GM23338 (cell line): ENCODE data around the gene URI1. TPM values are rescaled to one million over a fixed set of nuclear protein-coding genes. Genes with fewer than 3 reads are reported as not detected.

Source experiments
- ATAC-seq: fragments of 200-7000 bp; cut with Tn5 transposase; 3 replicates; pipeline ENCODE4 v1.9.1; 2020
- DNase-seq: peaks from one replicate; pipeline ENCODE4 v3.0.0-alpha.2; 2015; ENCODE audit warnings: low spot score
- H2AFZ ChIP-seq: fragments of 200-600 bp; sonication (generic); 2 replicates; pipeline ENCODE4 v1.8.0; 2016; ENCODE audit warnings: antibody characterized with exemption, mild to moderate bottlenecking, moderate library complexity
- H3F3A ChIP-seq: fragments of 200-600 bp; sonication (generic); replicated peaks from 2 replicates; pipeline ENCODE4 v1.8.0; 2017; ENCODE audit warnings: antibody characterized with exemption, mixed run types, low read depth
- H3K27ac ChIP-seq: fragments of 200-600 bp; sonication (generic); 2 replicates; pipeline ENCODE4 v1.6.1; 2016; ENCODE audit warnings: low read depth
- H3K27me3 ChIP-seq: fragments of 200-600 bp; sonication (generic); 2 replicates; pipeline ENCODE4 v1.8.0; 2016; ENCODE audit warnings: mild to moderate bottlenecking, mixed run types, moderate library complexity; ENCODE audit not compliant: insufficient read depth
- H3K36me3 ChIP-seq: fragments of 200-600 bp; sonication (generic); 2 replicates; pipeline ENCODE4 v1.8.0; 2016; ENCODE audit warnings: mild to moderate bottlenecking; ENCODE audit not compliant: insufficient read depth
- H3K4me1 ChIP-seq: fragments of 200-600 bp; sonication (generic); 2 replicates; pipeline ENCODE4 v1.8.0; 2016; ENCODE audit warnings: mild to moderate bottlenecking, moderate library complexity; ENCODE audit not compliant: insufficient read depth
- H3K4me2 ChIP-seq: fragments of 200-600 bp; sonication (generic); 2 replicates; pipeline ENCODE4 v1.7.1; 2017; ENCODE audit warnings: mixed run types
- H3K4me3 ChIP-seq: fragments of 200-600 bp; sonication (generic); 2 replicates; pipeline ENCODE4 v1.6.1; 2016; ENCODE audit warnings: mixed run types
- H3K79me2 ChIP-seq: fragments of 200-600 bp; sonication (generic); replicated peaks from 2 replicates; pipeline ENCODE4 v1.8.0; 2017; ENCODE audit warnings: mild to moderate bottlenecking; ENCODE audit not compliant: insufficient read depth
- H3K9me2 ChIP-seq: fragments of 200-600 bp; sonication (generic); 2 replicates; pipeline ENCODE4 v1.8.0; 2017; ENCODE audit not compliant: insufficient read depth
- H4K20me1 ChIP-seq: fragments of 200-600 bp; sonication (generic); replicated peaks from 2 replicates; pipeline ENCODE4 v1.8.0; 2017; ENCODE audit warnings: mild to moderate bottlenecking; ENCODE audit not compliant: insufficient read depth
- H3K27ac Mint-ChIP-seq: 2 replicates; pipeline ENCODE4 v1.8.0; 2020; ENCODE audit warnings: inconsistent platforms, mild to moderate bottlenecking, moderate library complexity, mixed read lengths
- H3K27me3 Mint-ChIP-seq: 3 replicates; pipeline ENCODE4 v1.8.0; 2022; ENCODE audit warnings: low read depth, mild to moderate bottlenecking, moderate library complexity, mixed read lengths, inconsistent platforms; ENCODE audit not compliant: insufficient read depth, poor library complexity
- H3K36me3 Mint-ChIP-seq: 3 replicates; pipeline ENCODE4 v1.8.0; 2021; ENCODE audit warnings: low read depth, mild to moderate bottlenecking, inconsistent platforms, moderate library complexity, mixed read lengths
- H3K4me1 Mint-ChIP-seq: 3 replicates; pipeline ENCODE4 v1.8.0; 2020; ENCODE audit warnings: mild to moderate bottlenecking, inconsistent platforms, mixed read lengths
- H3K4me3 Mint-ChIP-seq: 3 replicates; pipeline ENCODE4 v1.8.0; 2021; ENCODE audit warnings: moderate library complexity, mild to moderate bottlenecking, inconsistent platforms, mixed read lengths
- H3K9me3 Mint-ChIP-seq: 3 replicates; pipeline ENCODE4 v1.8.0; 2020; ENCODE audit warnings: moderate library complexity, mild to moderate bottlenecking, inconsistent platforms, mixed read lengths
- CREB1 ChIP-seq: fragments of 250-450 bp; sonication (Bioruptor Pico); IDR thresholded peaks from 2 replicates; pipeline ENCODE4 v1.5.0; 2020; ENCODE audit warnings: low read depth, mild to moderate bottlenecking, moderate library complexity
- CTCF ChIP-seq, 2 experiments: fragments of 200-600 bp in 1 of 2; sonication (generic) in 1 of 2; conservative IDR thresholded peaks; 2 replicates each; pipeline versions ENCODE4 v1.5.1 to v1.6.1; 2016 to 2017; ENCODE audit warnings: antibody characterized with exemption in 2 of 2, low read depth in 2 of 2, mild to moderate bottlenecking in 2 of 2, moderate library complexity in 1 of 2
- EZH2 ChIP-seq: fragments of 200-600 bp; sonication (generic); IDR thresholded peaks from one replicate; pipeline ENCODE4 v1.8.0; 2017; ENCODE audit warnings: antibody characterized with exemption, mild to moderate bottlenecking, low read depth; ENCODE audit not compliant: unreplicated experiment
- EZH2phosphoT487 ChIP-seq: fragments of 200-600 bp; sonication (generic); IDR thresholded peaks from one replicate; pipeline ENCODE4 v1.8.1; 2018; ENCODE audit warnings: antibody characterized with exemption; ENCODE audit not compliant: unreplicated experiment
- JUNB ChIP-seq: IDR thresholded peaks from one replicate; pipeline ENCODE4 v1.6.1; 2016; ENCODE audit warnings: antibody characterized with exemption; ENCODE audit not compliant: unreplicated experiment
- NANOG ChIP-seq: IDR thresholded peaks from 2 replicates; pipeline ENCODE4 v1.6.1; 2016; ENCODE audit warnings: antibody characterized with exemption, borderline replicate concordance
- POLR2AphosphoS5 ChIP-seq: IDR thresholded peaks from 2 replicates; pipeline ENCODE4 v1.6.1; 2016; ENCODE audit warnings: antibody characterized with exemption, low read depth
- REST ChIP-seq: IDR thresholded peaks from one replicate; pipeline ENCODE4 v1.6.1; 2018; ENCODE audit warnings: antibody characterized with exemption; ENCODE audit not compliant: unreplicated experiment
- STAT1 ChIP-seq: IDR thresholded peaks from one replicate; pipeline ENCODE4 v1.6.1; 2016; ENCODE audit warnings: antibody characterized with exemption; ENCODE audit not compliant: unreplicated experiment
- ZNF331 ChIP-seq: fragments of 250-450 bp; sonication (Bioruptor Pico); IDR thresholded peaks from 2 replicates; pipeline ENCODE4 v1.5.0; 2020; ENCODE audit warnings: low read depth, mild to moderate bottlenecking, moderate library complexity
- ZNF462 ChIP-seq: fragments of 250-450 bp; sonication (Bioruptor Pico); IDR thresholded peaks from 2 replicates; pipeline ENCODE4 v1.5.0; 2020; ENCODE audit warnings: mild to moderate bottlenecking, moderate library complexity
- polyA plus RNA-seq: library from polyadenylated mRNA; unstranded; fragments of >200 nt; fragmentation: Nextera tagmentation; extraction: Ambion mirVana; gene quantifications from 2 replicates; pipeline ENCODE4 v1.2.1, GENCODE V29; 2016
- total RNA-seq: library from RNA; depleted of rRNA; stranded (reverse); fragments of >200 nt; shearing (Covaris generic); gene quantifications from 2 replicates; pipeline ENCODE4 v1.2.3, GENCODE V29; 2014

The URI1 gene
- total and polyA plus RNA-seq, 2 experiments from 2014 or later, result 27.6 to 68.4 TPM

GRCh38 chr19:29926801-29927200 is 15.2 kb upstream of the URI1 start:
- H3K27ac Mint-ChIP-seq, result no peak overlapping the region
- Histone ChIP-seq H3K4me3 (no peak overlapping the region), H3K27ac (no peak overlapping the region), H3K4me2 (no peak overlapping the region), H3K36me3 (no peaks in the 10 kb centered on the region), H4K20me1 (no peaks in the 10 kb centered on the region), H3K4me1 (peaks cover 9% of the 10 kb centered on the region; the same call in 1 of the 2 replicates), H3K9me2 (no peaks in the 10 kb centered on the region), H2AFZ (no peak overlapping the region), H3K27me3 (no peaks in the 10 kb centered on the region), H3K79me2 (no peaks in the 10 kb centered on the region), H3F3A (no peaks in the 10 kb centered on the region)
- no peak for DNase-seq
- H3K4me1 Mint-ChIP-seq, result peaks cover 11% of the 10 kb centered on the region; the same call in 2 of the 3 replicates
- H3K36me3 Mint-ChIP-seq, result no peaks in the 10 kb centered on the region
- TF ChIP-seq STAT1, result no peak
- no peak for TF ChIP-seq POLR2AphosphoS5
- no peak for TF ChIP-seq REST
- no peak for TF ChIP-seq JUNB
- no peak for TF ChIP-seq EZH2phosphoT487
- TF ChIP-seq ZNF331, result no peak
- TF ChIP-seq CREB1 (CRISPR knock-in tag), result no peak
- TF ChIP-seq CTCF (conservative IDR thresholded peaks at IDR 0.05; ENCODE audit: low read depth in 2 of 2), result no peak
- TF ChIP-seq EZH2, result no peak
- TF ChIP-seq NANOG, result no peak
- no peaks in the 10 kb centered on the region for H3K9me3 Mint-ChIP-seq
- ATAC-seq, result no peak
- peaks cover 2% of the 10 kb centered on the region for H3K27me3 Mint-ChIP-seq
- no peak overlapping the region for H3K4me3 Mint-ChIP-seq

GRCh38 chr19:29927944-29928625 is 14.0 kb upstream of the URI1 start:
- peak; percentile 93 for ATAC-seq
- Mint-ChIP-seq H3K36me3 (no peaks in the 10 kb centered on the region), H3K4me1 (peaks cover 11% of the 10 kb centered on the region; the same call in 2 of the 3 replicates), H3K27me3 (peaks cover 7% of the 10 kb centered on the region), H3K9me3 (no peaks in the 10 kb centered on the region), H3K27ac (no peak overlapping the region), H3K4me3 (no peak overlapping the region)
- Histone ChIP-seq H3K4me3 (no peak overlapping the region), H3F3A (no peaks in the 10 kb centered on the region), H3K4me2 (peak overlapping the region; percentile 37; the same call in 1 of the 2 replicates), H2AFZ (peak overlapping the region; percentile 95), H3K36me3 (no peaks in the 10 kb centered on the region), H3K27ac (no peak overlapping the region), H4K20me1 (no peaks in the 10 kb centered on the region), H3K9me2 (no peaks in the 10 kb centered on the region), H3K4me1 (peaks cover 9% of the 10 kb centered on the region; the same call in 1 of the 2 replicates), H3K27me3 (no peaks in the 10 kb centered on the region), H3K79me2 (no peaks in the 10 kb centered on the region)
- peak; percentile 75 for DNase-seq
- no peak for TF ChIP-seq EZH2phosphoT487
- no peak for TF ChIP-seq ZNF462 (CRISPR knock-in tag)
